ENCODE measurements around the gene FAM184B.

FAM184B gene

GRCh38 chr4:17623451-17624001 is 157.9 kb downstream of the FAM184B start:
- DNase-seq, result no peak

DNA sequence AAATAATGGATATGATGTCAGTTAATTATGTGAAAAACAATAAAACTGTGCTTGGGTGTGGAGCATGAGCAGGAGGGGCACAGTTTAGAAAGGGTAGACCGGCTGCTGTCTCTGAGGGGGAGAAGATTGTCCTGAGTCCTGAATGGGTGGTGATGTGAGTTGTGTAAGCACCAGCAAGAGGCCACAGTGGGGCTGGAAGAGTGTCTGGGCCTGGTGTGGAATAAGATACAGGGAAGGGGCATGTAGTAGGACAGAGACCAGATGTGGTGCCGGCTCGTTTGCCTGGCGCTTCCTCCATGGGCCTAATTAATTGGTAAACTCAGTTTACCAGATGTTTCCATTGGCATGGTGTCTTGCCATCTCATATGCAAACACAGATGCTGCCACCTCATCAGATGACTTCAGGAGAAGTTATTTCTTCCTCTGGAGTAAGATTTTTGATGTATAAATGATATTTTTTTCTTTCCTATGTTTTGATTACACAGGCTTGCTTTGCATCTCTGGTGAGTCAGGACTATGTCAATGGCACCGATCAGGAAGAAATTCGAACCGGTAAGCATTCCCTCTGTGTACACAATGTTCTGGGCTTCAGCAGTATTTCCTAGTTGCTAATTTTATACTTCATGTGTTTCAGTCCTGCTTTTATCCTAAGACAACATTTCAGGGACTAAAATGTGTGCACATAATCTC is 161.9 kb downstream of the FAM184B start:
- no peak for DNase-seq

DNA sequence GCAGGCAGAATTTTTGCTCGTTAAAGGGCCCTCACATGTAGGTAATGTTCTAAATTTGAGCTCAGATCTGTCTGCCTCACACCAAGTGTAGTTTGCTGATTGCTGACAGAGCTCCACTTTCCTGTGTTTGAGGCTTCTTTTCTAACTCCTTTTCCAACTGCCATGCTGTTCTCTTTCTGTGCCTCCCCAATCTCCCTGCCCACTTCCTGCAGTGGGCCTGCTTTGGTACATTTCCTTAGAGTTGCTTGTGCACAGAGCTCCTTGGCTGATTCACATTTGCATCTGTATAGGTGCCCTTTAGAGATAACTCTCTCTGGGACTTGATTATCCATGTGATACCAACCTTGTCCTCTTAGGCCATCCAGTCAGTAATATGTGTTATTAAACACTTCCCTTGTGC is 162.5 kb downstream of the FAM184B start:
- no peak for DNase-seq

DNA sequence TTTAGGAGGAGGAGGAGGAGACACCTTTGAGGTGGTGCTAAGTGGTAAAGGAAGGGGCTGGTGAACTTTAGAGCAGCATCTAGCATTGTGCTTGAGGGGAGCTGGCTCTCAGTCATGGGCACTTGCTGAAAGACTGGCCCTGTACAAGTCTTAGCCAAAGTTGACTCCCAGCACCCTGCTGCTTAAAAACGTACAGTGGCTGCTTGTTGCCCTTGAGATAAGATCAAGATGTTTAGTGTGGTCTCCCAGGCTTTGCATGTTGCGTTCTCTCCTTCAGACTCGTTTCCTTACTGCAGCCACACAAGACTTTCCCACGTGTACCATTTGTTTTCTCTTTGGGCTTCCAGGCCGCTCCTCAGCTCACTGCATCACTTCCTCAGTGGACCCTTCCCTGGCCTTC is 165.1 kb downstream of the FAM184B start:
- DNase-seq, result no peak

GRCh38 chr4:17614416-17615299 is 166.8 kb downstream of the FAM184B start, which contains the start of gene MED28:
Gene MED28, plus strand, starts transcription at chr4:17614641. Its CDS starts 14 bp downstream, at chr4:17614655.
- DNase-seq, result peak; percentile 96

- DNase-seq, result no peak
These were observed 167.5 kb downstream of the FAM184B start for GRCh38 chr4:17613761-17614415.

DNA sequence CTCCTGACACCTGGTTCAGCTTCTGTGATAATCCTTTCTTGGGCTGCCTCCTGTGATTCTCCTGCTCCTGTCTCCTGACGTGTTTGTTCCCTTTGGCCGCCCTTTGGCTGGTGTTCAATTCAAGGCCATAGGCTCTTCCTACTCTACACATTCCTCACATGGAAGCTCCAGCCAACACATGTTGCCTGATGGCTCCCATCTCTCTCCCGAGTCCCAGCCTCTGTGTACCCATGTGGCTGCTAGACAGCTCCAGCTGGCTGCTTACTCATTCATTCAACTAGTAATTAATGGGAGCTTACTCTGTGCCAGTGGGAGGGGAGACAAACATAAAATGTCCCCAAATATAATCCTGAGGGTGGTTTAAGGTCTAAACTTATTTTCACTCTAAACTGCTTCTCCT is 176.2 kb downstream of the FAM184B start:
- DNase-seq, result no peak

GRCh38 chr4:17599826-17600225 is 181.6 kb downstream of the FAM184B start:
- DNase-seq, result no peak

DNA sequence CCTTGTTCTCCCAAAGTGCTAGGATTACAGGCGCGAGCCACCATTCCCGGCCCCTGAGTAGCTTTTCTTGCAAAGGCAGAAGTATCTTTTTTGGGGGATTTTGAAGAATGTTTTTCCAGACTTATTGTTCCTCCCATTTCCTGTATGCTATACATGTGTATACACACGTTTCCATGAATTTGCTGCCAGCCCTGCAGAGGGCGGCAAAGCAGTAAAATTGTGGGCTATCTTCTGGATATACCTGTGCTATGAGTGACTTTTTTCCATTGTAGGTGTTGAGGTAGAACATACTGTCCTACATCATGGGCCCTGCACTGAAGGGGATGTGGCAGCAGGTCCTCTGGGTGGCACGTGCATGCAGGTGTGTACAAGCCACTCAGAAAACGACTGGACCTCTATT is 183.9 kb downstream of the FAM184B start:
- no peak for DNase-seq

DNA sequence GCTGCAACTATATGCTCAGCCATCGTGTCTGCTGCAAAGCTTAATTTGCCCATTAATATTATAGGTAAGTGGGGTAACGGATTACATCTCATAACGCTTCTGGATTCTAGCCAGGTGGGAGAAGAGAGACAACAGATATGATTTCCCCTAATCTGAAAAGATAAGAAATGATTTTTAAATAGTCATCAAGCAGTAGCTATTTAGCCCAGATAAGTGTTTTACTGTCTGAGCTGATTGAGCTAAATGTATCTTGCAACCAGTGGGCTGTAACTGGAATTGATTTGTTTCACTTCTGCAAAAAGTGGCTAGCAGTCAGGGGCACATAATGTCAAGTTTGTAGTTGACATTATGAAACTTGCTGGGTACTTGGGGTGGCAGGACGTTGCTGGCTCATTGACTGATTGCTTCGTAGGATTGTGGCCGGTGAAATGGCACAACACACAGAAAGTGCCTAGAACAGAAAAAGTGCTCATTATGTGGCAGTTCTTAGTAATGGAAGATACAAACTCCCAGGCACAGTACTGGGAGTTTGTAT is 185.9 kb downstream of the FAM184B start:
- no peak for DNase-seq

DNA sequence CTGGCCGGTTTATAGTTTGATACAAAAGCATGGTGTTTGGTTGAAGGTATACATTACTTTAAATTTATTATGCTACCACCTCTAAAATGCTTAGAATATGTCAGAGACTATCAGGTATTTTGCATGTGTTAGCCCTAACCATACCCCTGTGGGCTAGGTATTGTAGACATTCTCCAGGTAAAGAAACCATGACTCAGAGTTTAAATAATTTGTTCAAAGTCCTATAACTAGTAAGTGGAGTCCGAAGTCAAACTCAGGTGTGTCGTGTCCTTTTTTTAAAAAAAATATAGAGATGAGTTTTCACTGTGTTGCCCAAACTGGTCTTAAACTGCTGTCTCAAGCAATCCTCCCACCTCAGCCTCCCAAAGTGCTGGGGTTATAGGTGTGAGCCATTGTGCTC is 192.1 kb downstream of the FAM184B start:
- no peak for DNase-seq

DNA sequence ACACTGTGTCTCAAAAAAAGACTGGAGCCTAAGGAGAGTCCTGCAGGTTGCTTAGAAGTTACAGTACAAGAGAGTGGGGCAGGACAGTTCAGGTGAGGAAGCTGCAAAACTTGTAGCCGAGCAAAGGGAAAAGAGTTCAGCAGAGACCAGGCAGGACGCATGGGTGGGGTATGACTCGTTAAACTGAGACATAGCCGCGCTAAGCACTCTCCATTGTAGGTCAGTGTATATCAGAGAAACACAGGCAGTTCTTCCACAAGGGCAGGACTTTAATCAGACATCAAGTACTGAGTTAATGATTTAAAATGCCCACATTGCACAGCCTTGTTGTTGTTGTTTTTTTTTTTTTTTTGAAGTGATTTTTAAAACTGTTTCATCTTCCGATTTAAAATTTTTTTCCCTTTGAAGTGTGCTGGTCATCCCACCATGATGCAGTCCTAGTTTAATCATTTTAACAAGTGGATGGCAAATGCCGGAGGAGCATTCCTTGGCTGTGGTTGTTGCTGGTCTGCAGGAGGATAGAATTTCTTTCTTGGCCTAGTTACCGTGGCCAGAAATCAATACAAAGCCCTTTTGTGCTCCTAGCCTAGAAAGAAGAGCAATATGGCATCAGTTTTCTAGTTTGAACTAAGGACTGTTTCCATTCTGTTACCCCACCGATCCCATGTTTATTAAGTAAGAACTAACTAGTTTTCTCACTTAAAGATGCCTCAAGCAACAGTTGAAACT is 194.2 kb downstream of the FAM184B start:
- DNase-seq, result no peak

GRCh38 chr4:17584521-17585213 is 196.8 kb downstream of the FAM184B start:
- DNase-seq, result no peak

GRCh38 chr4:17583941-17584340 is 197.5 kb downstream of the FAM184B start:
- DNase-seq, result no peak

DNA sequence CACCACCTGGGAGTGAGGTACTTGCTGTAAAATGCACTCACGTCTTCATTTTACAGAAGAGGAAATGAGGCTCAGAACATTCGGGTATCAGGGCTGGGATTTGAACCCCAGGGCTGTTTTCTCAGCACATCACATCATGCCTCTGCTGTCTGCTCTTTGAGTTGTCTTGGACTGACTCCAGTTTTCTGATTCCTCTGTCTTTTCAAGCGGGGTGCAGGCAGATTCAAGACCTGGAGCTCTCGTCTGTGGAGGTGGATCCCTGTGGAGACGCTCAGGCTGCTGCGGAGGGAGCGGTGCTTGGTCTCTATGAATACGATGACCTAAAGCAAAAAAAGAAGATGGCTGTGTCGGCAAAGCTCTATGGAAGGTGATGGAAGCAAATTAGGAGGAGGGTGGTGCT is 198.1 kb downstream of the FAM184B start:
- no peak for DNase-seq

- DNase-seq, result no peak
These were observed 200.5 kb downstream of the FAM184B start for GRCh38 chr4:17580969-17581368.
